CD4-positive, alpha-beta T cell treated with Interleukin-17A for 1 hour (primary cell): Measurements from ENCODE around the gene GEMIN7.

Experiments used
- DNase-seq: peaks from one replicate; pipeline ENCODE4 v3.0.0-alpha.2; 2020

Gene GEMIN7

GRCh38 chr19:45079063-45079910 is at the start of gene GEMIN7:
TSS of gene GEMIN7 (plus strand) at chr19:45079260. CDS start at chr19:45090115, 10,855 bp downstream.
- DNase-seq: peak; percentile 80

- no peak for DNase-seq
These were observed 48.2 kb upstream of the GEMIN7 start for GRCh38 chr19:45030825-45031224.

GRCh38 chr19:45032421-45032820 is 46.6 kb upstream of the GEMIN7 start:
- DNase-seq: no peak

GRCh38 chr19:45035755-45036154 is 43.3 kb upstream of the GEMIN7 start:
- DNase-seq: no peak

GRCh38 chr19:45037393-45038169 is 41.5 kb upstream of the GEMIN7 start:
- no peak for DNase-seq

- peak; percentile 88 for DNase-seq
These were observed 39.8 kb upstream of the GEMIN7 start, which contains the start of gene CLASRP for GRCh38 chr19:45038931-45039893. TSS of gene CLASRP (plus strand) at chr19:45039045. CDS start at chr19:45040213, 1,168 bp downstream.

- DNase-seq: no peak
These were observed 38.8 kb upstream of the GEMIN7 start for GRCh38 chr19:45040059-45040771.

GRCh38 chr19:45041125-45041524 is 37.9 kb upstream of the GEMIN7 start:
- DNase-seq: no peak

GRCh38 chr19:45045671-45046353 is 33.2 kb upstream of the GEMIN7 start:
- DNase-seq: no peak

- DNase-seq: no peak
These were observed 32.7 kb upstream of the GEMIN7 start for GRCh38 chr19:45046355-45046754.

- no peak for DNase-seq
These were observed 31.8 kb upstream of the GEMIN7 start for GRCh38 chr19:45047188-45047797.

GRCh38 chr19:45049073-45049736 is 29.9 kb upstream of the GEMIN7 start:
- no peak for DNase-seq

- DNase-seq: no peak
These were observed 29.0 kb upstream of the GEMIN7 start for GRCh38 chr19:45050036-45050435.

GRCh38 chr19:45051929-45052579 is 27.0 kb upstream of the GEMIN7 start:
- no peak for DNase-seq

GRCh38 chr19:45056831-45057230 is 22.2 kb upstream of the GEMIN7 start:
- no peak for DNase-seq

- no peak for DNase-seq
These were observed 21.6 kb upstream of the GEMIN7 start for GRCh38 chr19:45057444-45057843.

- no peak for DNase-seq
These were observed 20.4 kb upstream of the GEMIN7 start for GRCh38 chr19:45058622-45059159.

GRCh38 chr19:45059258-45059965 is 19.6 kb upstream of the GEMIN7 start:
- peak; percentile 87 for DNase-seq

GRCh38 chr19:45061965-45062364 is 17.1 kb upstream of the GEMIN7 start:
- no peak for DNase-seq
